Immature natural killer cell (primary cell): Measurements from ENCODE around the gene PHTF1. TPM values are rescaled to one million over a fixed set of nuclear protein-coding genes. Genes with fewer than 3 reads are reported as not detected.

Experiments used
- DNase-seq, 3 donors: peaks; one replicate each; pipeline ENCODE4 v3.0.0; 2022; ENCODE audit warnings: mixed read lengths in 1 of 3
- H3K27ac Mint-ChIP-seq, 6 donors: one replicate each; pipeline ENCODE4 v1.8.0; 2020; ENCODE audit warnings: mixed read lengths in 6 of 6, mild to moderate bottlenecking in 5 of 6, inconsistent platforms in 4 of 6, moderate library complexity in 3 of 6
- H3K27me3 Mint-ChIP-seq, 3 donors: one replicate each; pipeline ENCODE4 v1.8.0; 2020 to 2021; ENCODE audit warnings: low read depth in 3 of 3, mild to moderate bottlenecking in 3 of 3, mixed read lengths in 3 of 3, moderate library complexity in 3 of 3, inconsistent platforms in 1 of 3
- H3K36me3 Mint-ChIP-seq, 3 donors: one replicate each; pipeline ENCODE4 v1.8.0; 2020; ENCODE audit warnings: mixed read lengths in 3 of 3, inconsistent platforms in 2 of 3, mild to moderate bottlenecking in 2 of 3
- H3K4me1 Mint-ChIP-seq, 2 donors: one replicate each; pipeline ENCODE4 v1.8.0; 2020; ENCODE audit warnings: inconsistent platforms in 2 of 2, mild to moderate bottlenecking in 2 of 2, mixed read lengths in 2 of 2, moderate library complexity in 1 of 2
- H3K4me3 Mint-ChIP-seq, 5 donors: one replicate each; pipeline ENCODE4 v1.8.0; 2020; ENCODE audit warnings: mild to moderate bottlenecking in 5 of 5, mixed read lengths in 5 of 5, inconsistent platforms in 3 of 5, moderate library complexity in 3 of 5
- H3K9me3 Mint-ChIP-seq, 6 donors: one replicate each; pipeline ENCODE4 v1.8.0; 2020; ENCODE audit warnings: mild to moderate bottlenecking in 6 of 6, mixed read lengths in 6 of 6, inconsistent platforms in 4 of 6, moderate library complexity in 3 of 6
- polyA plus RNA-seq, 3 donors: library from polyadenylated mRNA; unstranded; fragments of 300-500 nt; fragmentation: Illumina TruSeq; gene quantifications; one replicate each; pipeline ENCODE4 v1.2.3, GENCODE V29; 2021

Gene PHTF1
- polyA plus RNA-seq, 3 donors from 2014 or later: 18.5 to 37.6 (median 28.1) TPM

- no peak for DNase-seq
- H3K36me3 Mint-ChIP-seq: peaks cover 0 to 3% (median 0%) of the 10 kb centered on the region in 3 donors
- no peaks in the 10 kb centered on the region for H3K9me3 Mint-ChIP-seq
- peak overlapping the region in 1 of 6 donors; percentile 69 for H3K27ac Mint-ChIP-seq
- no peaks in the 10 kb centered on the region for H3K4me1 Mint-ChIP-seq
- H3K4me3 Mint-ChIP-seq: no peak overlapping the region
- H3K27me3 Mint-ChIP-seq: peaks cover 0 to 2% (median 2%) of the 10 kb centered on the region in 3 donors
These were observed 75.7 kb downstream of the PHTF1 start for GRCh38 chr1:113683384-113684152.

DNA sequence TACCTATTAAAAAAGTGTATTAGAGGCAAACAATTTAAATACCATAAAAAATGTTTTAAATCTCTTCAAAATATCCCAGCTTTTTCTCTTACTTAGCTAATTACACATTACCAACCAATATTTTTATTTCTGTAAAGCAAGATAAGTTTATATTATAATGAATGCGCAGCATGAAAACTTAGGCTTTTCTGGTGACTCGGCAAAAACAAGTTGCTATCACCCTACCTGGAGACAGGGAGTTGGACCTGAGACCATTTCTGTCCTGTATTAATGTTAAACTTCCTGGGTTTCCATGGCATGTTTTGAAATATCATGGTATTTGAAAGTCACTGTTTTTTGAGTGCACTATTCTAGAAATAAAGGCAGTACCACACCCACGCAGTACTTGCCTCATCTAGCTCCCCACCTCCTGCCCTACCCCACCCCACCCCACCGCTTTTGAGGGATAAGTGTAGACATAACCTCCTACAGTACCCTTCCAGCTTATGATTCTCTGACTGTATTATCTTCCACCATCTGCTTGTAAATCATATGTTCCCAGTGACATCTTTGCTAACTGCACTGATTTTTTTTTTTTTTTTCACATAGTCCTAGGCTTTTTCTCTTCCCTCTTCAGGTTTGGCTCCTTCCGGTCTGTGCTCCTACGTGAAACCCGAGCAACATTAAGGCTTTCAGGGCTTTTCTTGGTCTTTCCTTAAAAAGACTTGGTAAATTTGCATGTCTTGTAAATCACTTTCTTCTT lies 77.5 kb downstream of the PHTF1 start:
- Mint-ChIP-seq H3K4me3 (no peak overlapping the region), H3K36me3 (peaks cover 0 to 3% (median 0%) of the 10 kb centered on the region in 3 donors), H3K27ac (no peak overlapping the region)

GRCh38 chr1:113678159-113678469 lies 81.2 kb downstream of the PHTF1 start:
- peaks cover 1 to 11% (median 2%) of the 10 kb centered on the region in 3 donors for H3K27me3 Mint-ChIP-seq
- H3K36me3 Mint-ChIP-seq: peaks cover 0 to 3% (median 0%) of the 10 kb centered on the region in 3 donors
- no peak overlapping the region for H3K27ac Mint-ChIP-seq
- H3K4me3 Mint-ChIP-seq: no peak overlapping the region
- H3K4me1 Mint-ChIP-seq: no peaks in the 10 kb centered on the region
- H3K9me3 Mint-ChIP-seq: no peaks in the 10 kb centered on the region
- DNase-seq: no peak

More for the DNA sequence above, 77.5 kb downstream of the PHTF1 start:
- Mint-ChIP-seq H3K27me3 (peaks cover 0 to 2% (median 2%) of the 10 kb centered on the region in 3 donors), H3K9me3 (no peaks in the 10 kb centered on the region), H3K4me1 (no peaks in the 10 kb centered on the region)
- no peak for DNase-seq

DNA sequence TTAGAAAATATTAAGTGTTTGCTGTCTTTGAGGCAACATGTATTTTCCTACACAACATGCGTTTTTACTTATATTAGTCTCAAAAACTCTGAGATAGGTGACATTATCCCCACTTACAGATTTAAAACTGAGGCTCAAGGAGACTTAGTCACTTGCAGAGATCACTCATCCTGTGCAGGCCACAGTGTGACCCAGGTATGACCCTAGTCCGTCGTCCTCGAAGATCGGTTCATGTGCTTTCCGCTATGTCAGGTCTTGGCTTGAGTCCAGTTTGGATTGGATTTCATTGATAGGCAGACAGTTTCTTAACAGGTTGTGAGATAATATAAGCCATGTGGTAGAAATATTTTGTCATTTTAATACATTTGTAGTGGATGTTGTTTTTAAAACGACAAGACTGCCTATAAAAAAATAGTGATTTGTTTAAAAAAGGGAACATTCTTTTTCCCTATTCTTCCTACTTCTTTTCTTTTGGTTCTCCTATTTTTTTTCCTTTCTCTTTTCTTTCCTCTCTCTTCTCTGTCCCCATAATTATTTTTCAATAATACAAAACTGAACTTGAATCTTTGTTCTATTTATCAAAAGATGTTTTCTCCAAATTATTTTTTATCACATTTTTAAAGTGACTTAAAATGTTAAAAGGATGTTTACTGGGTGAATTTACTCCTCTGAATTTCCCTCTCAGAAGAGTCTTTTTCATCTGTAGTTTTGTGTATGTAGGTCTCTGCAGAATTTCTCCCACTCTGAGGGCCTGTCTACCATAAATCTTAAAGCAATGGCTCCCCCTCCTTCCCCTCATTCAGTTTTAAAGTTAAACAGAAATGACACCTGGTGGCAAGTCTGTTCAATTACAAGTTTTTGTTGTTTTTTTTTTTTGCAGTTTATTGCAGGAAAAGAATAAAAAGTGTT lies 81.8 kb downstream of the PHTF1 start:
- peak; percentile 10 to 29 (median 12) for DNase-seq
- Mint-ChIP-seq H3K9me3 (no peaks in the 10 kb centered on the region), H3K27ac (no peak overlapping the region), H3K4me3 (no peak overlapping the region), H3K27me3 (peaks cover 1 to 11% (median 2%) of the 10 kb centered on the region in 3 donors), H3K4me1 (no peaks in the 10 kb centered on the region), H3K36me3 (no peaks in the 10 kb centered on the region)

- Mint-ChIP-seq H3K36me3 (no peaks in the 10 kb centered on the region), H3K27me3 (peaks cover 1 to 13% (median 2%) of the 10 kb centered on the region in 3 donors), H3K9me3 (no peaks in the 10 kb centered on the region), H3K4me1 (no peaks in the 10 kb centered on the region), H3K27ac (no peak overlapping the region), H3K4me3 (no peak overlapping the region)
- no peak for DNase-seq
These were observed 82.8 kb downstream of the PHTF1 start for GRCh38 chr1:113676524-113676923.

GRCh38 chr1:113675302-113675701 lies 84.0 kb downstream of the PHTF1 start:
- peaks cover 2 to 16% (median 2%) of the 10 kb centered on the region in 3 donors for H3K27me3 Mint-ChIP-seq
- H3K9me3 Mint-ChIP-seq: no peaks in the 10 kb centered on the region
- no peak overlapping the region for H3K4me3 Mint-ChIP-seq
- no peak overlapping the region for H3K27ac Mint-ChIP-seq
- no peaks in the 10 kb centered on the region for H3K4me1 Mint-ChIP-seq
- H3K36me3 Mint-ChIP-seq: no peaks in the 10 kb centered on the region
- DNase-seq: no peak

- H3K9me3 Mint-ChIP-seq: no peaks in the 10 kb centered on the region
- no peaks in the 10 kb centered on the region for H3K36me3 Mint-ChIP-seq
- H3K4me1 Mint-ChIP-seq: no peaks in the 10 kb centered on the region
- peaks cover 2 to 18% (median 2%) of the 10 kb centered on the region in 3 donors for H3K27me3 Mint-ChIP-seq
- no peak overlapping the region for H3K27ac Mint-ChIP-seq
- DNase-seq: no peak
- no peak overlapping the region for H3K4me3 Mint-ChIP-seq
These were observed 84.7 kb downstream of the PHTF1 start for GRCh38 chr1:113674591-113674990.

DNA sequence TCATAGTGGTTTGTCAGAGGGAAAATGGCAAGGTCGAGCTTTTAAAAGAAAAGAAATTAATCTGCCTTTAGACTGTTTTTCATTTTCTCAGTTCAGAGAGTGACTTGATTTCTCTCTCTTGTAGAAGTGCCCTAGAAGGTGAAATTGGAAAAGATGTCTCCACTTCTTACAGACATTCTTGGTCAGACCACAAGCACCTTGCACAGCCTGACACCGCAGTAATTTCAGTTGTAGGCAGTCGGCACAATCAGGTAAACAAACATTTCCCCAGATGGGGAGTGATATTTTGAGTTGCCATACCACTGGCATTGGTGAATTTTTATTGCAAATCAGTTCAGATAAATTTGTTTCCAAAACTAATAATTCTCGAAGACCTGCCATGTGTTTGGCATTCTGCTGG lies 86.8 kb downstream of the PHTF1 start:
- no peaks in the 10 kb centered on the region for H3K9me3 Mint-ChIP-seq
- no peaks in the 10 kb centered on the region for H3K36me3 Mint-ChIP-seq
- peaks cover 2 to 16% (median 2%) of the 10 kb centered on the region in 3 donors for H3K27me3 Mint-ChIP-seq
- H3K4me1 Mint-ChIP-seq: no peaks in the 10 kb centered on the region
- no peak overlapping the region for H3K4me3 Mint-ChIP-seq
- no peak for DNase-seq
- no peak overlapping the region for H3K27ac Mint-ChIP-seq

DNA sequence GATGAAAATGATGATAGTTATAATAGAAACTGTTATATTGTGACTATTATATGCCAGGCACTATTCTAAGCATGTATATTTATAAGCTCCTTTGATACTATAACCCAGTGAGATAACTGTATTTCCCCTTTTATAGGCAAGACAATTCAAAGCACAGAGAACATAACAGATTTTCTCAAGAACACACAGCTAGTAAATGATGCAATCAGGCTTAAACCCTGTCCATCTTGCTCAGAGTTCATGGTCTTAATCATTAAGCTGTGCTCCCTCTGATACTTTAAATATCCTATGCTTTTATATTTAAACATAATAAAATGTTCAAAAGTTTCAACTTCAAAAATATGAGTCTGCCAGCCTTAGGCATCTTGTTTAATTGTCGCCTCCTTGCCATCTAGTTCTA lies 88.6 kb downstream of the PHTF1 start:
- H3K27ac Mint-ChIP-seq: no peak overlapping the region
- no peak for DNase-seq
- no peaks in the 10 kb centered on the region for H3K9me3 Mint-ChIP-seq
- no peaks in the 10 kb centered on the region for H3K36me3 Mint-ChIP-seq
- no peak overlapping the region for H3K4me3 Mint-ChIP-seq
- no peaks in the 10 kb centered on the region for H3K4me1 Mint-ChIP-seq
- peaks cover 1 to 14% (median 2%) of the 10 kb centered on the region in 3 donors for H3K27me3 Mint-ChIP-seq

DNA sequence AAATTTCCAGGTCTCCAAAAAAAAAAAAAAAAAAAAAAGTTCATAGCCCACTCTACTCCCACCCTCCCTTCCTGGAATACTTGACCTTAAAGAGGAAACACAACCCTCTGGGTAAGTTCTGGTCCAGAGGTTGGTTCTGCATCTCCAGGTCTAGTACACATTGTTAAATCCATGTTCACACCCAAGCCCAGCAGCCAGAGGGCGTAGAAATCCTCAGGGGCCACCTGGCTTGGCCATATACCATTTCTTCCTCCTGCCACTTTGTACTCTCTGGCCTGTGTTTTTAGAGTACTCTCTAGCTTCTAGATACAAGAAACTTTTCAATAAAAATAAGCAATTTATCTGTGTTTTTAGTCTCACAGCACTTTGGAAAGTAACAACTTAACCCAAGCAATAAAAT lies 89.3 kb downstream of the PHTF1 start:
- Mint-ChIP-seq H3K9me3 (no peaks in the 10 kb centered on the region), H3K4me1 (no peaks in the 10 kb centered on the region), H3K27me3 (peaks cover 1 to 8% (median 2%) of the 10 kb centered on the region in 3 donors), H3K27ac (no peak overlapping the region), H3K4me3 (no peak overlapping the region), H3K36me3 (no peaks in the 10 kb centered on the region)
- DNase-seq: no peak

DNA sequence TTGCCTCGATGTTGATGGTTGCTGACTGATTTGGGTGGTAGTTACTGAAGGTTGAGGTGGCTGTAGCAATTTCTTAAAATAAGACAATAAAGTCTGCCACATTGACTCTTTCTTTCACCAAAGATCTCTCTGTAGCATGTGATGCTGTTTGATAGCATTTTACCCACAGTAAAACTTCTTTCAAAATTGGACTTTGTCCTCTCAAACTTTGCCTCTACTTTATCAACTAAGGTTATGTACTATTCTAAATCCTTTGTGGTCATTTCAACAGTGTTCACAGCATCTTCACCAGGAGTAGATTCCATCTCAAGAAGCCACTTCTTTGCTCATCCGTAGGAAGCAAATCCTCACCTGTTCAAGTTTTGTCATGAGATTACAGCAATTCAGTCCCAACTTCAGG lies 93.2 kb downstream of the PHTF1 start:
- Mint-ChIP-seq H3K27me3 (peaks cover 0 to 5% (median 2%) of the 10 kb centered on the region in 3 donors), H3K4me3 (no peak overlapping the region), H3K27ac (no peak overlapping the region), H3K4me1 (no peaks in the 10 kb centered on the region), H3K9me3 (no peaks in the 10 kb centered on the region), H3K36me3 (no peaks in the 10 kb centered on the region)
- no peak for DNase-seq

GRCh38 chr1:113665071-113665470 lies 94.2 kb downstream of the PHTF1 start:
- Mint-ChIP-seq H3K9me3 (no peaks in the 10 kb centered on the region), H3K27me3 (peaks cover 0 to 2% (median under 1%) of the 10 kb centered on the region in 3 donors), H3K36me3 (no peaks in the 10 kb centered on the region), H3K4me1 (no peaks in the 10 kb centered on the region), H3K4me3 (no peak overlapping the region), H3K27ac (no peak overlapping the region)
- DNase-seq: no peak

DNA sequence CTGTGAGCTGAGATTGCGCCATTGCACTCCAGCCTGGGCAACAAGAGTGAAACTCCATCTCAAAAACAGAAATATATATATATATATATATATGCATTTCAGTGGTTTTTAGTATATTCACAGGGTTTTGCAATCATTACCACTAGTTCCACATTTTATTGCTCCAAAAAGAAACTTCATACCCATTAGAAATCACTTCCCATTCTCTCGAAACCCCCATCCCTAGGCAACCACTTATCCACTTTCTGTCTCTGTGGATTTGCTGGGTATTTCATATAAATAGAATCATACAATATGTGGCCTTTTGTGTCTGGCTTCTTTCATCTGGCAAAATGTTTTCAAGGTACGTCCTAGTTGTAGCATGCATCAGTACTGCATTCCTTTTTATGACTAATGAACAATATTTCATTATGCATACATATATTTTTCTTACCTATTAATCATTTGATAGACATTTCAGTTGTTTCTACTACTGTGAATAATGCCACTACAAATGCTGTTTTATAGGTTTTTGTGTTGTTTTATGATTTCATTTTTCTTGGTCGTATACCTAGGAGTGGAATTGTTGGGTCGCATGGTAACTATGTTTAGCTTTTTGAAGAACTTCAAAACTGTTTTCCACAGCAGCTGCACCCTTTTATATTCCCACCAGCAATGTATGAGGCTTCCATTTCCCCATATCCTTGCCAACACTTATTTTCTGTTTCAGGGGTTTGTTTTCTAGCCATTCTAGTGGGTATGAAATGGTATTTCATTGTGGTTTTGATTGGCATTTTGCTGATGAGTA lies 95.9 kb downstream of the PHTF1 start:
- DNase-seq: no peak
- Mint-ChIP-seq H3K9me3 (no peaks in the 10 kb centered on the region), H3K27ac (no peak overlapping the region), H3K27me3 (peaks cover 0 to 2% (median 0%) of the 10 kb centered on the region in 3 donors), H3K36me3 (no peaks in the 10 kb centered on the region), H3K4me1 (no peaks in the 10 kb centered on the region), H3K4me3 (no peak overlapping the region)
